Neural cell (in vitro differentiated cells): ENCODE data around the gene COMP.

Source experiments
- EZH2 ChIP-seq: fragments of 200-600, 300-800 bp; shearing (Covaris generic), sonication (generic); IDR thresholded peaks from 2 replicates; pipeline ENCODE4 v1.6.1; 2014; ENCODE audit warnings: antibody characterized with exemption, low read length, borderline replicate concordance, mild to moderate bottlenecking; ENCODE audit not compliant: insufficient read depth, poor library complexity, severe bottlenecking
- RAD21 ChIP-seq: fragments of 450-650 bp; conservative IDR thresholded peaks from 2 replicates; pipeline ENCODE4 v1.6.1; 2014; ENCODE audit warnings: antibody characterized with exemption, mild to moderate bottlenecking, moderate library complexity

DNA sequence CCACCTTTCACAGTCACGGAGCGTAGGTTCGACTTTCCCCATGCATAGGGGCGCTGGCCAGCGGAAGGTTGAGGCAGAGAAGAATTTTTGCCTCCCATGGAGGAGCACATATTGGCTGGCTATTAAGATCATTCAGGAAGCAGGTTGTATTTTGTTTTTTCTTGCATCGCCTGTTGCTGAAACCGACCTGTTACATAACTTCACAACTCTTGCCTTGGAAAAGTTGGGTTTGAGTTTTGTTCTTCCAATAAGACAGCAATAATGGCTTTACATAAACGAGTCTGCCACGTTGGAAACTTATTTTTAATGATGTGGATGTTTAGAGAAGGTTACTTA, 42.0 kb upstream of the COMP start:
- TF ChIP-seq RAD21 (no peak), EZH2 (no peak)
